ENCODE data around the gene LAMA4. TPM values are rescaled to one million over a fixed set of nuclear protein-coding genes. Genes with fewer than 3 reads are reported as not detected.

LAMA4 gene
- total and polyA plus RNA-seq, 4 experiments from 2014 or later = not detected

DNA sequence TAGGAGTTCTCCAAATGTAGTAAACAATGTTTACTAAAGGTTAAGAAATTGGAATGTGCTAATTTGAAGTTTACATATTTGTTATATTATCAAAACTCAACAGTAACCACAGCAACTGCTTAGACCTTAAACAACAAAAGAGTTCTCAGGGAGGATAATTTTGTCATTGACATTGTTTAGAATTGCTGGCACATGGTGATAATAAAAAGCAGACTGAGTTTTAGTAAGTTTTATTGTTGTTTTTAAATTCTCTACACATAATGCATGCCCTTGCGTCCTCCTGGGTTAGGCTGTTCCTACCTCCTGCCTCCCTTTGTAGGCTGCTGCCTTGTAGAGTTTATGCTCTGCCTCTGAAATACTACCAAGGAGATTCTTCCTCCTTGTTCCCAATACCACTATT lies 28.7 kb downstream of the LAMA4 start:
- Histone ChIP-seq H3K4me3 (ENCODE audit: low read length in 2 of 2) (no peak overlapping the region), H3K27ac (ENCODE audit: low read depth, low read length) (no peak overlapping the region), H3K9me3 (ENCODE audit: control insufficient read depth in 1 of 2, low read length in 2 of 2) (no peaks in the 10 kb centered on the region), H3K36me3 (ENCODE audit: insufficient read depth, low read length) (no peaks in the 10 kb centered on the region), H3K4me1 (ENCODE audit: insufficient read depth, low read length) (no peaks in the 10 kb centered on the region), H3K27me3 (ENCODE audit: insufficient read depth, low read length) (no peaks in the 10 kb centered on the region)
- no peaks in the 10 kb centered on the region for H3K9me3 Mint-ChIP-seq
- no peak overlapping the region for H3K27ac Mint-ChIP-seq
- no peak overlapping the region for H3K4me3 Mint-ChIP-seq
- intact Hi-C loops (cut with micrococcal nuclease) = no loop called here
- H3K4me1 Mint-ChIP-seq = no peaks in the 10 kb centered on the region
- CTCF ChIA-PET (ENCODE audit: partially characterized antibody) = no interaction called here
- no peak for DNase-seq
- H3K27me3 Mint-ChIP-seq = peaks cover 11 to 12% of the 10 kb centered on the region in 2 donors
- POLR2A ChIA-PET (ENCODE audit: partially characterized antibody) = no interaction called here
- H3K36me3 Mint-ChIP-seq = no peaks in the 10 kb centered on the region

DNA sequence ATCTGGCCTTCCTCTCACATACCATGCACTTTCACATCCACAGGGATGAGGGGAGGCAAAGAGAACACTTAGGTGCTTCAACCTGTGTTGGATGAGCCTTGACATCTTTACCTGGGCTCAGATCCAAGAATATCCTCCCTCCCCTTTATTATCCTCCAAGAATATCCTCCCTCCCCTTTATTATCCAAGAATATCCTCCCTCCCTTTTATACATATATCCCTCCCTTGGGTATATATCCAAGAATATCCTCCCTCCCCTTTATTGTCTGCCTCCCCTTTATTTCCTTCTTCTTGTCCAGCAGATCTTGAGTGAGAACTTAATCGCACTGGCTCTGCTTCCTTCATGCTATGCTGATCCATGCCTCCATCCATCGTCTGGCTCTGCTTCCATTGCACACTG lies 30.3 kb downstream of the LAMA4 start:
- Histone ChIP-seq H3K27me3 (ENCODE audit: insufficient read depth, low read length) (no peaks in the 10 kb centered on the region), H3K36me3 (ENCODE audit: insufficient read depth, low read length) (no peaks in the 10 kb centered on the region), H3K4me3 (ENCODE audit: low read length in 2 of 2) (no peak overlapping the region), H3K27ac (ENCODE audit: low read depth, low read length) (no peak overlapping the region), H3K9me3 (ENCODE audit: control insufficient read depth in 1 of 2, low read length in 2 of 2) (no peaks in the 10 kb centered on the region), H3K4me1 (ENCODE audit: insufficient read depth, low read length) (no peaks in the 10 kb centered on the region)
- ChIA-PET POLR2A (ENCODE audit: partially characterized antibody) (no interaction called here), CTCF (ENCODE audit: partially characterized antibody) (no interaction called here)
- peaks cover 12 to 14% of the 10 kb centered on the region in 2 donors for H3K27me3 Mint-ChIP-seq
- H3K36me3 Mint-ChIP-seq = no peaks in the 10 kb centered on the region
- no peak for DNase-seq
- H3K9me3 Mint-ChIP-seq = no peaks in the 10 kb centered on the region
- H3K4me3 Mint-ChIP-seq = no peak overlapping the region
- H3K4me1 Mint-ChIP-seq = no peaks in the 10 kb centered on the region
- intact Hi-C loops (cut with micrococcal nuclease) = no loop called here
- H3K27ac Mint-ChIP-seq = no peak overlapping the region

DNA sequence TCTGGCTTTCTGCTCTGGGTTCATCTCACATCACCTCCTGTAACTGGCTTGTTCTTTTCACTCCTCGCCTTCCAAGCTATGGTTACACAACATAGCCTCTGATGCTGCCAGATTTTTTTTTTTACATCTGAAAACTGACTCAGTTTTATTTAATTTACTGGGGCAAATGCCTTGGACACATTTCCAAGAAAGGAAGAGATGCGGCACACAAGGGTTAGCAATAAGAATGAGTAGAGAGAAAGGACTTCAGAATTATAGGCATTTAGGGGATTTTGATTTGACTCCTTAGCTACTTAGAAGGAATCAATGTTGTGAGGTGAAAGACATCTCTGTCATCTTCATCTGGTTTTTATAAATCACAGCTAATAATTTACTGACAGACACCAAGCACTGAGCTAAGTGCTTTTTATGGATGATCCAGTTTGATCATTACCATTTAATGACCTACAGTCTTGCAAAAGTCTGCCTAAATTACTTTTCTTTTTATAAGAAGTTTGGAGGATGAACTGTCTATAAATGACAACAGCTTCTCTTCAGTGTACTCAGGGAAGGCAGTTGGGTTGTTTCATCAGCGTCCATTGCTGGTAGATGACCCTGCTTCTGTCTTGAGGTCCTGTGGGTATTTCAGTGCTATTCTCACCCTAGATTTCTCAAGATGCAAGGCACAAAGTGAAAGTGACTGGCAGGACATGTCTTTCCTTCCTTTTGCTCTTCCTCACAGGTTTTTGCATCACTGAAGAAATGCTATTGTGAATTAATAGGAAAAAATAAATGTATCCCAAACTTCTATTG lies 31.1 kb downstream of the LAMA4 start:
- DNase-seq = no peak
- H3K36me3 Mint-ChIP-seq = no peaks in the 10 kb centered on the region
- peaks cover 12 to 14% of the 10 kb centered on the region in 2 donors for H3K27me3 Mint-ChIP-seq

DNA sequence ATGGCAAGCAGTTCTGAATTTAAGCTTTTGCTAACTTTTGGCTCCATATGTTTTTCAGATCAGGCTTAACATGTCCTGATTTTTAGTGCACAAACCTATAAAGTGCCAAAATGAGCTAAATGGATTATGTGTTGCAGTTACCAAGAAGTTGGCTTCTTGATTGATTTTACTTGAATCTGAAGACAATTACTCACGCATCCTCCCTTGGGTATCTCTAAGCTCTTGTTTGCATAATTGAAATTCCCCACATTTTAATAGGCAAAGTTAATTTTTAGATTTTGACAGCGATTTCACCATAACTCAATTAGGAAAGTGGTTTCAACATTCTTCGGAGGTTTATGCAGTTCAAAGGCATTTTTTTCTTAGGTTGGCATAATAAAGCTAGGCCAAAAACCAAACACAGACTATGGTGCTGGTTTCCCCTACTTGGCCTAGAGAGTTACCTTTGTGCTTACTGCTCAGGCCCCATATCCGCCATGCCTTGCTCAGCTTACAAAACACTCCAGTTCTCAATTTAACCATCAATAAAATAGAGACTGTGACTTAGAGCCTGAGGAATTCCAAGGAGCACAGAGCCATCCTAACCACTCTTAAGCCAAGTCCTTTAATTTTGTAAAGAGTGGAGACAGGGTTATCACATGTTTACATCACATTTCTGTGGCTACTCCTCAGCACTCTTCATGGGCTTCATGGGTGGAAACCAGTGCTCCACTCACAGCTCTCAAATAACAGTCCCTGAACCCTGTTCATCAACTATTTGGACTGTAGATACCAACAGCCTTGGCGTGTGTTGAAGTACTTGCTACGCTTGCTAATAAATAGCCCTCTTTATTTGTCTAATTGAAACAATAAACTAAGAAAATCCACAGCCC lies 32.1 kb downstream of the LAMA4 start:
- H3K27me3 Mint-ChIP-seq = peaks cover 12 to 14% of the 10 kb centered on the region in 2 donors
- no peak overlapping the region for H3K4me3 ChIP-seq (ENCODE audit: low read length in 2 of 2)
- H3K27me3 ChIP-seq (ENCODE audit: insufficient read depth, low read length) = no peaks in the 10 kb centered on the region
- intact Hi-C loops (cut with micrococcal nuclease) = no loop called here
- H3K27ac ChIP-seq (ENCODE audit: low read depth, low read length) = no peak overlapping the region
- ChIA-PET CTCF (ENCODE audit: partially characterized antibody) (no interaction called here), POLR2A (ENCODE audit: partially characterized antibody) (no interaction called here)
- no peaks in the 10 kb centered on the region for H3K9me3 Mint-ChIP-seq
- no peak overlapping the region for H3K27ac Mint-ChIP-seq
- no peak overlapping the region for H3K4me3 Mint-ChIP-seq
- no peaks in the 10 kb centered on the region for H3K4me1 ChIP-seq (ENCODE audit: insufficient read depth, low read length)
- no peak for DNase-seq
- no peaks in the 10 kb centered on the region for H3K36me3 Mint-ChIP-seq
- no peaks in the 10 kb centered on the region for H3K36me3 ChIP-seq (ENCODE audit: insufficient read depth, low read length)
- no peaks in the 10 kb centered on the region for H3K4me1 Mint-ChIP-seq
- H3K9me3 ChIP-seq (ENCODE audit: control insufficient read depth in 1 of 2, low read length in 2 of 2) = no peaks in the 10 kb centered on the region

More for the DNA sequence above, 31.1 kb downstream of the LAMA4 start:
- Histone ChIP-seq H3K36me3 (ENCODE audit: insufficient read depth, low read length) (no peaks in the 10 kb centered on the region), H3K4me1 (ENCODE audit: insufficient read depth, low read length) (no peaks in the 10 kb centered on the region), H3K27me3 (ENCODE audit: insufficient read depth, low read length) (no peaks in the 10 kb centered on the region), H3K4me3 (ENCODE audit: low read length in 2 of 2) (no peak overlapping the region), H3K9me3 (ENCODE audit: control insufficient read depth in 1 of 2, low read length in 2 of 2) (no peaks in the 10 kb centered on the region), H3K27ac (ENCODE audit: low read depth, low read length) (no peak overlapping the region)
- Mint-ChIP-seq H3K9me3 (no peaks in the 10 kb centered on the region), H3K4me1 (no peaks in the 10 kb centered on the region), H3K27ac (no peak overlapping the region), H3K4me3 (no peak overlapping the region)
- CTCF ChIA-PET (ENCODE audit: partially characterized antibody) = no interaction called here
- POLR2A ChIA-PET (ENCODE audit: partially characterized antibody) = no interaction called here
- intact Hi-C loops (cut with micrococcal nuclease) = no loop called here

DNA sequence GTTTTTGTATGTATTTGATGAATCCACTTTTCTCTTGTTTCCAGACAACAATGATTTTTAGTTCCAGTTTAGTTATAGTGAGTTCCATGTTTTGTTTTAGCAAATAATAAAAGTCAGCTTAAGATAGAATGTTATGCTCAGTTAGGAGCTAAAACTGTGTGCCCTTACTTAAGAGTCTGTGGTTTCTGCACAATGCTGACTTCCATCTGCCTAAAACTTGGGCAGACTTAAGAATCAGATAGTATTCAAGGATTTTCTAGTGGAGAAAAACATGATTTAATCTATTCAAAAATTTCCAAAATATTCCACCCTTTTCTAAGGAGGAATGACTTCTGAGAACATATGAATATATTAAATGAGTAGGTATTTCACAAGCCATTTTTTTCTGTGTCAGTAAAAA lies 32.8 kb downstream of the LAMA4 start:
- Mint-ChIP-seq H3K9me3 (no peaks in the 10 kb centered on the region), H3K36me3 (no peaks in the 10 kb centered on the region), H3K4me3 (no peak overlapping the region), H3K27ac (no peak overlapping the region), H3K4me1 (no peaks in the 10 kb centered on the region), H3K27me3 (peaks cover 12 to 15% of the 10 kb centered on the region in 2 donors)
- no peaks in the 10 kb centered on the region for H3K27me3 ChIP-seq (ENCODE audit: insufficient read depth, low read length)
- no peaks in the 10 kb centered on the region for H3K9me3 ChIP-seq (ENCODE audit: control insufficient read depth in 1 of 2, low read length in 2 of 2)
- H3K4me3 ChIP-seq (ENCODE audit: low read length in 2 of 2) = no peak overlapping the region
- ChIA-PET POLR2A (ENCODE audit: partially characterized antibody) (no interaction called here), CTCF (ENCODE audit: partially characterized antibody) (no interaction called here)
- no peak for DNase-seq
- no peaks in the 10 kb centered on the region for H3K4me1 ChIP-seq (ENCODE audit: insufficient read depth, low read length)
- no peak overlapping the region for H3K27ac ChIP-seq (ENCODE audit: low read depth, low read length)
- intact Hi-C loops (cut with micrococcal nuclease) = no loop called here
- H3K36me3 ChIP-seq (ENCODE audit: insufficient read depth, low read length) = no peaks in the 10 kb centered on the region

DNA sequence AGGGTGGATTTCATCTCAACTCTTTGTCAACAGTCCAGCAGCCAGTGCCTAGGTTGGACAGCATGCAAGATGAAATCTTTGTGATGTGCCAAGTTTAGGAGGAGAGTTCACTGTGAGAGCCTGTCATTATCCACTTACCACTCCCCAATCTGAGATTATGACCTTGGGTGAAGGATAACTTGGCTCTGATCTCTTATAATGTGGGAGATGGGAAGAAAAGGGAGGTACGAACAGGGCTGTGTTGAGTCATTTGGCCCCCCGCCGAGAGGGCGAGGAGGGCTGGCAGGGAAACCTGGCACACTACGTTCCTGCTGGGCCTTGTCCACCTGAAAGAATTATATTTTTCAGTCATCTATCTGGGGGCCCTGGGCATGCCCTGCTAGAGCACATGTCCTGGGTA lies 35.8 kb downstream of the LAMA4 start:
- Mint-ChIP-seq H3K27me3 (peaks cover 8% of the 10 kb centered on the region in 2 donors), H3K9me3 (no peaks in the 10 kb centered on the region), H3K4me3 (no peak overlapping the region), H3K4me1 (no peaks in the 10 kb centered on the region), H3K27ac (no peak overlapping the region), H3K36me3 (no peaks in the 10 kb centered on the region)
- CTCF ChIA-PET (ENCODE audit: partially characterized antibody) = no interaction called here
- intact Hi-C loops (cut with micrococcal nuclease) = no loop called here
- Histone ChIP-seq H3K27ac (ENCODE audit: low read depth, low read length) (no peak overlapping the region), H3K9me3 (ENCODE audit: control insufficient read depth in 1 of 2, low read length in 2 of 2) (no peaks in the 10 kb centered on the region), H3K27me3 (ENCODE audit: insufficient read depth, low read length) (no peaks in the 10 kb centered on the region), H3K4me1 (ENCODE audit: insufficient read depth, low read length) (no peaks in the 10 kb centered on the region), H3K4me3 (ENCODE audit: low read length in 2 of 2) (no peak overlapping the region), H3K36me3 (ENCODE audit: insufficient read depth, low read length) (no peaks in the 10 kb centered on the region)
- POLR2A ChIA-PET (ENCODE audit: partially characterized antibody) = no interaction called here
- no peak for DNase-seq

DNA sequence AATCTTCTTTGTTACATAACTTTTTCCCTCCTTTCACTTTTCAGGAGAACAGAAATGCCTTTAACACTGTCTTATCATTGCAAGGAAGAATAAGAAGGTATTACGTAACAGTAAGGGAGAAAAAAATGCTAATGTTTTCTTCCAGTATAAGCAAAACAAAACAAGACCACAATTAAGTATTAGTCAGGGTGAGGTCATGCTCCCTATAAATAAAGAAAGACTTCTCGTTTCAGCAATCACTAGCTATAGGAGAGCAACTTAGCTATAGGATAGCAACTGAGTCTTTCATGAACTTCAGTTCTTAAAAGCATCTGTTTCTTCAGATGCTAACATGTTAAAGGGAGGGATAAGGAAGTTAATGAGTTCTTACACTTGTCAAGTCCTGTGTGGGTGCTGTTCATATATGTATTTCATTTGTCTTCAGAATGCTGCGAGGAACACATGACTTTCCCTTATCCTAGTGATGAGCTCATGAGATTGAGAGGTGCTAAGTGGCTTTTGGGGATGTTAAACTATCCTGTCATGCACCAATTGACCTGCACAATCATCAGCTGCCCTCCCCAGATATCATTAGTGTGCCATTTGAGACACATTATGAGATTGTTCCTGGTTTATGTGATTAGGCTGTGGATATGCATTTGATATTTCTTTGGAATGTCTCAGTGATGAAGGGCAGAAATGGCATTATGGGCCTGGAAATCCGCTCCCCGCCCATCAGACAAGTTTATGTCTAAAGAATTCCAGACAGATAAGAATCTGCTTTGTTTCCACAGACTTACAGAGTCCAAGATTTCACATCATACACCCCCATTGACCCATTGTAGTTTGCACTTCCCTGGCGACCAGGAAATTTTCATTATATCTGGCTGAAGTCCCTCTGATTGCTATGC lies 37.5 kb downstream of the LAMA4 start:
- Histone ChIP-seq H3K4me1 (ENCODE audit: insufficient read depth, low read length) (no peaks in the 10 kb centered on the region), H3K4me3 (ENCODE audit: low read length in 2 of 2) (no peak overlapping the region), H3K27ac (ENCODE audit: low read depth, low read length) (no peak overlapping the region), H3K9me3 (ENCODE audit: control insufficient read depth in 1 of 2, low read length in 2 of 2) (no peaks in the 10 kb centered on the region), H3K36me3 (ENCODE audit: insufficient read depth, low read length) (no peaks in the 10 kb centered on the region), H3K27me3 (ENCODE audit: insufficient read depth, low read length) (no peaks in the 10 kb centered on the region)
- H3K4me3 Mint-ChIP-seq = no peak overlapping the region
- no peak overlapping the region for H3K27ac Mint-ChIP-seq
- peaks cover 0 to under 1% of the 10 kb centered on the region in 2 donors for H3K36me3 Mint-ChIP-seq
- DNase-seq = no peak
- H3K9me3 Mint-ChIP-seq = no peaks in the 10 kb centered on the region
- ChIA-PET POLR2A (ENCODE audit: partially characterized antibody) (no interaction called here), CTCF (ENCODE audit: partially characterized antibody) (no interaction called here)
- intact Hi-C loops (cut with micrococcal nuclease) = no loop called here
- H3K27me3 Mint-ChIP-seq = peaks cover 9 to 11% of the 10 kb centered on the region in 2 donors
- H3K4me1 Mint-ChIP-seq = no peaks in the 10 kb centered on the region
